ENCODE results near the gene SIAH3.
"Not testable (repeated sequence)": the region's sequence is repeated elsewhere in the genome, so short reads cannot be mapped to it uniquely, and the experiment has no call there.

GRCh38 chr13:45871201-45871600 is 19.6 kb upstream of the SIAH3 start:
- TF ChIP-seq CSRNP3 (CRISPR knock-in tag; IDR thresholded peaks at IDR 0.05); PATZ1 (CRISPR knock-in tag; IDR thresholded peaks at IDR 0.05; ENCODE audit: borderline replicate concordance); ZFP3 (CRISPR knock-in tag; IDR thresholded peaks at IDR 0.05); POU6F1 (CRISPR knock-in tag; IDR thresholded peaks at IDR 0.05; ENCODE audit: borderline replicate concordance, low read depth); ZNF565 (CRISPR knock-in tag; conservative IDR thresholded peaks at IDR 0.05; ENCODE audit: low read depth); ZC3H10 (CRISPR knock-in tag; IDR thresholded peaks at IDR 0.05); ZNF70 (CRISPR knock-in tag; IDR thresholded peaks at IDR 0.05); SNAI2 (CRISPR knock-in tag; IDR thresholded peaks at IDR 0.05); CSDC2 (CRISPR knock-in tag; IDR thresholded peaks at IDR 0.05); ZNF8 (CRISPR knock-in tag; IDR thresholded peaks at IDR 0.05); GLIS3 (CRISPR knock-in tag; IDR thresholded peaks at IDR 0.05): not testable (repeated sequence)
